CD4-positive, alpha-beta T cell (primary cell): ENCODE results near the gene KTI12. TPM values are rescaled to one million over a fixed set of nuclear protein-coding genes. Genes with fewer than 3 reads are reported as not detected.

Experiments used
- ATAC-seq: fragments of 200-7000 bp; cut with Tn5 transposase; one replicate; pipeline ENCODE4 v1.10.0; 2022; ENCODE audit warnings: mild to moderate bottlenecking; ENCODE audit not compliant: poor library complexity
- CTCF ChIA-PET: fragments of 350-600 bp; sonication (Branson Sonifier 250); formaldehyde crosslinking; loops from one replicate; lab custom pipeline; 2021; ENCODE audit warnings: antibody characterized with exemption, inconsistent platforms; lab: Charles Lee
- POLR2A ChIA-PET: fragments of 350-600 bp; sonication (Branson Sonifier 250); formaldehyde crosslinking; loops from one replicate; lab custom pipeline; 2021; ENCODE audit warnings: antibody characterized with exemption, inconsistent platforms; lab: Charles Lee
- DNase-seq, 14 experiments: peaks; one replicate each; pipeline ENCODE4 v3.0.0-alpha.2; 2013 to 2020; ENCODE audit warnings: mixed read lengths in 2 of 14
- H3K27ac ChIP-seq, 2 donors: one replicate each; pipeline versions ENCODE4 v1.5.1 to v1.7.0; 2013; ENCODE audit warnings: low read length in 2 of 2, low read depth in 1 of 2, mild to moderate bottlenecking in 1 of 2
- H3K27me3 ChIP-seq, 2 experiments: 1 replicate in 1 of 2; 2 replicates in 1 of 2; pipeline versions ENCODE4 v1.6.1 to v1.7.0; 2013; ENCODE audit warnings: low read length in 2 of 2, control low read depth in 1 of 2, mild to moderate bottlenecking in 1 of 2, moderate library complexity in 1 of 2; ENCODE audit not compliant: insufficient read depth in 2 of 2, control insufficient read depth in 1 of 2
- H3K36me3 ChIP-seq: one replicate; pipeline ENCODE4 v1.6.1; 2013; ENCODE audit warnings: low read length, control low read depth; ENCODE audit not compliant: insufficient read depth
- H3K4me1 ChIP-seq: one replicate; pipeline ENCODE4 v1.6.1; 2013; ENCODE audit warnings: low read length, control low read depth; ENCODE audit not compliant: insufficient read depth
- H3K4me3 ChIP-seq: one replicate; pipeline ENCODE4 v1.5.1; 2013; ENCODE audit warnings: mild to moderate bottlenecking, low read length, moderate library complexity
- H3K9me3 ChIP-seq, 2 experiments: 1 replicate in 1 of 2; 2 replicates in 1 of 2; pipeline versions ENCODE4 v1.6.1 to v1.7.0; 2013; ENCODE audit warnings: low read length in 2 of 2, mild to moderate bottlenecking in 2 of 2, control low read depth in 1 of 2, moderate library complexity in 1 of 2; ENCODE audit not compliant: control insufficient read depth in 1 of 2, insufficient read depth in 1 of 2
- H3K27ac Mint-ChIP-seq: one replicate; pipeline ENCODE4 v1.8.0; 2020; ENCODE audit warnings: mixed read lengths
- H3K27me3 Mint-ChIP-seq: one replicate; pipeline ENCODE4 v1.8.0; 2021; ENCODE audit warnings: mixed read lengths
- H3K36me3 Mint-ChIP-seq: one replicate; pipeline ENCODE4 v1.8.0; 2021; ENCODE audit warnings: low read depth, mixed read lengths
- H3K4me1 Mint-ChIP-seq: one replicate; pipeline ENCODE4 v1.8.0; 2021; ENCODE audit warnings: low read depth, mixed read lengths
- H3K4me3 Mint-ChIP-seq: one replicate; pipeline ENCODE4 v1.8.0; 2020; ENCODE audit warnings: mild to moderate bottlenecking, mixed read lengths
- H3K9me3 Mint-ChIP-seq: one replicate; pipeline ENCODE4 v1.8.0; 2020; ENCODE audit warnings: mixed read lengths
- CTCF ChIP-seq: fragments of 200-600 bp; IDR thresholded peaks from one replicate; pipeline ENCODE4 v1.8.0; 2022; ENCODE audit warnings: antibody characterized with exemption, mild to moderate bottlenecking
- intact Hi-C, 2 experiments: fragments of 100-400 bp; cut with DNase I in 1 of 2; cut with micrococcal nuclease in 1 of 2; formaldehyde crosslinking; loops; one replicate each; pipeline versions ENCODE4 v1.15.1 to v1.9.0; 2023 to 2025; cut with DNase I, micrococcal nuclease
- total RNA-seq, 174 experiments: library from RNA in 2 of 174; stranded (reverse) in 2 of 174; gene quantifications; one replicate each; pipeline ENCODE4 v1.2.3 and lab custom pipeline; 2021 to 2026

The KTI12 gene
- total RNA-seq, 2 experiments from 2014 or later, result 23.4 to 24.0 TPM

DNA sequence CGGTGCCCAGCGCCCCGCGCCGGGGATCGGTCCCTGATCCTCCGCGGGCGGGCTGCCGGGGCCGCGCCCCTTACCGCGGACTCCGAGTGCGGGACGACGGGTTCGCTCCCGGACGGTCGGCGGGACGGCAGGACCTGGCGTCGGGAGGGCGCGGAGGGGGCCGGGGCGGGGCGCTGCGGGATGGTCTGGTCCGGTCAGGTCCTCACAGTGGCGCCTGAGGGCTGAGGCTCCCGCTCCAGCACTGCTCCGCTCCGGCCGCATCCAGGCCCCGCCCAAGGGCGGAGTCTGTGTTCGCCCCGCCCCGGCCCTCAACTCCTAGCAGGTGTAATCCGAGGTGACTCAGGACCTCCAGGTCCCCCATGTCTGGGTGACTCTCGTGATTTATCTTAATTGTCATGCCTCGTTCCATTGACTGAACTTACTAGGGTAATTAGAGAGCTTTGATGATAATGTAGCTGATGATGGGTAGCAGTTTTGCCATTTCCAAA is 43.1 kb downstream of the KTI12 start, which contains the start of gene RAB3B:
RAB3B (minus strand) TSS at position 223 of the 488 bp plus-strand sequence. CDS start 13,583 bp downstream, outside the sequence.
- Histone ChIP-seq H3K36me3 (no peaks in the 10 kb centered on the region), H3K9me3 (no peaks in the 10 kb centered on the region), H3K27me3 (peaks cover 15 to 29% of the 10 kb centered on the region in 2 experiments), H3K4me1 (peaks cover 13% of the 10 kb centered on the region), H3K27ac (no peak within 1 kb of the TSS), H3K4me3 (peak within 1 kb of the TSS; percentile 44)
- CTCF ChIA-PET, result no interaction called here
- Mint-ChIP-seq H3K27me3 (peaks cover 35% of the 10 kb centered on the region), H3K9me3 (no peaks in the 10 kb centered on the region), H3K27ac (no peak within 1 kb of the TSS), H3K4me3 (peak within 1 kb of the TSS; percentile 91), H3K4me1 (peaks cover 17% of the 10 kb centered on the region), H3K36me3 (no peaks in the 10 kb centered on the region)
- POLR2A ChIA-PET, result no interaction called here
- intact Hi-C loops, result no loop called here
- ATAC-seq (peak; percentile 96), DNase-seq (peak; percentile 54 to 87 (median 71))
- no peak for TF ChIP-seq CTCF

DNA sequence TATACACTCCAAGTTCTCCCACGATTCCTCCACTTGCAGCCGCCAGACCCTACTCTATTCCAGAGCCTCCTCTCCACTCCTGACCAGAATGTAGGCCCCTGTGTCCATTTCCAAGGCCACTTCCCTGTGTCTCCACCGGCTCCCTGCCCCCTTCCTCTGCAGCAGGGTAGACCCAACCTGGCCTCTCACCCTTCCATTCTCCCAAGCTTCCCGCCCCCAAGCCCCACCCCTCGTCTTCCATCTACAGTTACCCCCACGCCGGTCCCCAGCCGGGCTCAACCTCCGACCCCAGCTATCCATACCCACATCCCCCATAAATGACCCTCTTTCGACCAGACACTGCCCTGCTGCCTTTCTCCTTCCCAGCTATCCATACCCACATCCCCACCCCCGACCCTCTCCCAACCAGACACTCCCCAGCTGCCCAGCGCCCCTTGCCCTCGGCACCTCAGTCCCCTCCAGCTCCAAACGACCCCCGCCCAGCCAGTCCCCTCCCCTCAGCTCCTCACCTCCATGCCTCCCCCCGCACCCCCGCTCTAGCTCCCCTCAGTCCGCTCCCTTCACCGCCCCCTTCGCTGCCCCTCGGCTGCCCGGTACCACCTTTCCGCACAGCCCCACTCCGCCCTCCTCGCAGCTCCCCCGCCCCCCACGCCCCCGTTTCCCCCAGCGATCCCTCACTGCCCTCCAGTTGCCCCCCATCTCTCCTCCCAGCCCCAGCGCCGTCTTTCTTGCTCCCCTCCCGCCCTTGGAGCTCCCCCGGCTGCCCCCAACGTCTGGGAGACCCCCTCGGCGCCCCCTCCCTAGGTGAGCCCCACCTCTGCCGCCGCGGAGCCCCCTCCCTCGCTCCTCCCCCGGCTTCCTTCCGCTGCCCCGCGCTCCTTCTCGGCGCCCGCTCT is 43.8 kb downstream of the KTI12 start:
- Histone ChIP-seq H3K36me3 (no peaks in the 10 kb centered on the region), H3K4me1 (peaks cover 13% of the 10 kb centered on the region), H3K27ac (no peak overlapping the region), H3K27me3 (peaks cover 15 to 29% of the 10 kb centered on the region in 2 experiments), H3K9me3 (no peaks in the 10 kb centered on the region), H3K4me3 (no peak overlapping the region)
- intact Hi-C loops, result no loop called here
- Mint-ChIP-seq H3K9me3 (no peaks in the 10 kb centered on the region), H3K4me3 (peak overlapping the region; percentile 64), H3K4me1 (peaks cover 17% of the 10 kb centered on the region), H3K27me3 (peaks cover 35% of the 10 kb centered on the region), H3K27ac (no peak overlapping the region), H3K36me3 (no peaks in the 10 kb centered on the region)
- ATAC-seq (no peak), DNase-seq (peak in 2 of 14 experiments; percentile 7 to 16)
- ChIA-PET POLR2A (interaction anchor here (1.0 kb wide), 1 partner anchor 110 kb away, joined by 3 read pairs; no protein-coding TSS in a partner anchor), CTCF (no interaction called here)
- no peak for TF ChIP-seq CTCF

- intact Hi-C loops, result no loop called here
- Mint-ChIP-seq H3K27ac (no peak overlapping the region), H3K9me3 (no peaks in the 10 kb centered on the region), H3K4me1 (peaks cover 17% of the 10 kb centered on the region), H3K27me3 (peaks cover 25% of the 10 kb centered on the region), H3K4me3 (peak overlapping the region; percentile 66), H3K36me3 (no peaks in the 10 kb centered on the region)
- Histone ChIP-seq H3K4me3 (no peak overlapping the region), H3K4me1 (peaks cover 13% of the 10 kb centered on the region), H3K27me3 (peaks cover 11 to 27% of the 10 kb centered on the region in 2 experiments), H3K27ac (no peak overlapping the region), H3K9me3 (no peaks in the 10 kb centered on the region), H3K36me3 (no peaks in the 10 kb centered on the region)
- DNase-seq (no peak), ATAC-seq (no peak)
- TF ChIP-seq CTCF, result no peak
- CTCF ChIA-PET, result no interaction called here
- POLR2A ChIA-PET, result no interaction called here
Observed at GRCh38 chr1:51988254-51988653, 45.4 kb downstream of the KTI12 start.
